Measurements from ENCODE around the gene RPS26.

DNA sequence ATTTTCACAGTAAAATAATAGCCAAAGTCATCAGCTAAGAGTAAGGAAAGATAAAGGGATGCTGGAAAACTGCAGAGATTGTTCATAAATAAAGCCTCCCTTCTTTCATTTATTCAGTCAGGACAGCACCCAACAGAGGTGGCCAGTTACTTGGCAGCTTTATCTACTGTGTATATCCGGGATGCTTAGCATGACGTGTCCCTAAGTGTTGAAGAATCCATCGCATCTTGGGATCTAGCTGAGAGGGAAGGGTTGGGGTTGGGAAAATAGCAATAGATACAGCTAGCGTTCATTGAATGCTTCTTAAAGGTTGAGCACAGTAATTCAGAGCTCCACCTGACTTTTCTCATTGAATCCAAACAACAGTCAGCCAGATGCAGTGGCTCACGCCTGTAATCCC lies 32.7 kb downstream of the RPS26 start:
- TF ChIP-seq, protein P1, sequence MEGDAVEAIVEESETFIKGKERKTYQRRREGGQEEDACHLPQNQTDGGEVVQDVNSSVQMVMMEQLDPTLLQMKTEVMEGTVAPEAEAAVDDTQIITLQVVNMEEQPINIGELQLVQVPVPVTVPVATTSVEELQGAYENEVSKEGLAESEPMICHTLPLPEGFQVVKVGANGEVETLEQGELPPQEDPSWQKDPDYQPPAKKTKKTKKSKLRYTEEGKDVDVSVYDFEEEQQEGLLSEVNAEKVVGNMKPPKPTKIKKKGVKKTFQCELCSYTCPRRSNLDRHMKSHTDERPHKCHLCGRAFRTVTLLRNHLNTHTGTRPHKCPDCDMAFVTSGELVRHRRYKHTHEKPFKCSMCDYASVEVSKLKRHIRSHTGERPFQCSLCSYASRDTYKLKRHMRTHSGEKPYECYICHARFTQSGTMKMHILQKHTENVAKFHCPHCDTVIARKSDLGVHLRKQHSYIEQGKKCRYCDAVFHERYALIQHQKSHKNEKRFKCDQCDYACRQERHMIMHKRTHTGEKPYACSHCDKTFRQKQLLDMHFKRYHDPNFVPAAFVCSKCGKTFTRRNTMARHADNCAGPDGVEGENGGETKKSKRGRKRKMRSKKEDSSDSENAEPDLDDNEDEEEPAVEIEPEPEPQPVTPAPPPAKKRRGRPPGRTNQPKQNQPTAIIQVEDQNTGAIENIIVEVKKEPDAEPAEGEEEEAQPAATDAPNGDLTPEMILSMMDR (CRISPR knock-in tag; IDR thresholded peaks at IDR 0.05), result no peak
- no peak for TF ChIP-seq ZNF614 (CRISPR knock-in tag; IDR thresholded peaks at IDR 0.05; ENCODE audit: borderline replicate concordance)
- TF ChIP-seq ZFP37 (CRISPR knock-in tag; IDR thresholded peaks at IDR 0.05; ENCODE audit: borderline replicate concordance), result no peak
- TF ChIP-seq CREB1 (IDR thresholded peaks at IDR 0.05), result no peak
- no peak for TF ChIP-seq CREB1 (CRISPR knock-in tag; IDR thresholded peaks at IDR 0.05)
- TF ChIP-seq ZNF678 (CRISPR knock-in tag; IDR thresholded peaks at IDR 0.05), result no peak
- no peak for TF ChIP-seq TBX2 (CRISPR knock-in tag; IDR thresholded peaks at IDR 0.05; ENCODE audit: borderline replicate concordance)
- no peak for TF ChIP-seq ZFP36 (IDR thresholded peaks at IDR 0.05; ENCODE audit: borderline replicate concordance, low read depth, low read length, partially characterized antibody)
